IMR-90 (cell line): ENCODE data around the gene RGL1. TPM values are rescaled to one million over a fixed set of nuclear protein-coding genes. Genes with fewer than 3 reads are reported as not detected.

Experiments used
- ATAC-seq: fragments of 200-7000 bp; cut with Tn5 transposase; 2 replicates; pipeline ENCODE4 v1.9.1; 2020; ENCODE audit warnings: low read depth, mild to moderate bottlenecking, moderate library complexity
- BruUV-seq: library from RNA; stranded (reverse); fragments of 400-500 nt; replicated peaks from 2 replicates; lab custom pipeline; 2021; lab: Mats Ljungman, UMichigan
- CTCF ChIA-PET: fragments of 300-600 bp; formaldehyde crosslinking; extraction: SDS; loops from one replicate; lab custom pipeline; 2021; ENCODE audit warnings: antibody characterized with exemption; lab: Yijun Ruan, JAX
- POLR2A ChIA-PET: fragments of 300-600 bp; sonication (Branson Sonifier 250); formaldehyde crosslinking; loops from one replicate; lab custom pipeline; 2022; ENCODE audit warnings: antibody characterized with exemption; ENCODE audit not compliant: unreplicated experiment; lab: Charles Lee
- DNase-seq: peaks from one replicate; pipeline ENCODE4 v3.0.0; 2013
- H2AFZ ChIP-seq: replicated peaks from 2 replicates; pipeline ENCODE3; 2013; ENCODE audit warnings: low read length, mild to moderate bottlenecking; ENCODE audit not compliant: poor library complexity
- H2AK5ac ChIP-seq: 2 replicates; pipeline ENCODE4 v1.6.1; 2013; ENCODE audit warnings: low read depth, low read length, inconsistent platforms
- H2AK9ac ChIP-seq: replicated peaks from 2 replicates; pipeline ENCODE3; 2013; ENCODE audit warnings: mild to moderate bottlenecking, low read depth, low read length, moderate library complexity; ENCODE audit not compliant: poor library complexity
- H2BK120ac ChIP-seq: 2 replicates; pipeline ENCODE4 v1.6.1; 2013; ENCODE audit warnings: low read depth, low read length, inconsistent platforms
- H2BK15ac ChIP-seq: 3 replicates; pipeline ENCODE4 v1.6.1; 2013; ENCODE audit warnings: low read depth, low read length, inconsistent platforms
- H2BK20ac ChIP-seq: 2 replicates; pipeline ENCODE4 v1.6.1; 2013; ENCODE audit warnings: low read depth, mild to moderate bottlenecking, inconsistent platforms, low read length, moderate library complexity
- H2BK5ac ChIP-seq: 2 replicates; pipeline ENCODE4 v1.6.1; 2013; ENCODE audit warnings: mild to moderate bottlenecking, low read depth, low read length, inconsistent platforms; ENCODE audit not compliant: poor library complexity, severe bottlenecking
- H3K14ac ChIP-seq: replicated peaks from 2 replicates; pipeline ENCODE4 v1.6.1; 2013; ENCODE audit warnings: low read depth, low read length, inconsistent platforms
- H3K18ac ChIP-seq: 2 replicates; pipeline ENCODE4 v1.6.1; 2013; ENCODE audit warnings: low read depth, low read length, control low read depth
- H3K23ac ChIP-seq: 2 replicates; pipeline ENCODE4 v1.6.1; 2013; ENCODE audit warnings: low read depth, low read length, inconsistent platforms
- H3K27ac ChIP-seq: 2 replicates; pipeline ENCODE4 v1.5.1; 2013; ENCODE audit warnings: mild to moderate bottlenecking, control low read depth, low read length; ENCODE audit not compliant: insufficient read depth
- H3K27me3 ChIP-seq: 2 replicates; pipeline ENCODE4 v1.6.1; 2013; ENCODE audit warnings: low read length; ENCODE audit not compliant: control insufficient read depth, insufficient read depth
- H3K36me3 ChIP-seq: 2 replicates; pipeline ENCODE4 v1.6.1; 2013; ENCODE audit warnings: low read length, mixed read lengths; ENCODE audit not compliant: control insufficient read depth, insufficient read depth
- H3K4ac ChIP-seq: 2 replicates; pipeline ENCODE4 v1.6.1; 2013; ENCODE audit warnings: low read depth, low read length, inconsistent platforms
- H3K4me1 ChIP-seq: 2 replicates; pipeline ENCODE4 v1.6.1; 2013; ENCODE audit warnings: low read length, mixed read lengths; ENCODE audit not compliant: control insufficient read depth, insufficient read depth
- H3K4me2 ChIP-seq: 2 replicates; pipeline ENCODE4 v1.6.1; 2013; ENCODE audit warnings: low read depth, mild to moderate bottlenecking, control low read depth, low read length, moderate library complexity
- H3K4me3 ChIP-seq: 2 replicates; pipeline ENCODE4 v1.5.1; 2013; ENCODE audit warnings: low read depth, mild to moderate bottlenecking, control low read depth, low read length, moderate library complexity; ENCODE audit not compliant: insufficient read depth
- H3K56ac ChIP-seq: 2 replicates; pipeline ENCODE4 v1.6.1; 2013; ENCODE audit warnings: low read length, inconsistent platforms; ENCODE audit not compliant: insufficient read depth; ENCODE audit errors: extremely low read depth
- H3K79me1 ChIP-seq, 2 experiments: 2 replicates each; pipeline ENCODE4 v1.6.1; 2013; ENCODE audit warnings: low read length in 2 of 2, inconsistent platforms in 1 of 2, low read depth in 1 of 2
- H3K9ac ChIP-seq: 2 replicates; pipeline ENCODE4 v1.6.1; 2013; ENCODE audit warnings: low read depth, low read length, control low read depth
- H3K9me1 ChIP-seq: 2 replicates; pipeline ENCODE4 v1.6.1; 2013; ENCODE audit warnings: low read length, inconsistent platforms; ENCODE audit not compliant: insufficient read depth
- H3K9me3 ChIP-seq: 2 replicates; pipeline ENCODE4 v1.6.1; 2013; ENCODE audit warnings: low read length; ENCODE audit not compliant: control insufficient read depth, insufficient read depth
- H4K20me1 ChIP-seq: 2 replicates; pipeline ENCODE4 v1.6.1; 2013; ENCODE audit warnings: low read length, inconsistent platforms; ENCODE audit not compliant: insufficient read depth
- H4K5ac ChIP-seq: 2 replicates; pipeline ENCODE4 v1.6.1; 2013; ENCODE audit warnings: mild to moderate bottlenecking, low read depth, low read length, control low read depth
- H4K8ac ChIP-seq, 2 experiments: 2 replicates each; pipeline ENCODE4 v1.6.1; 2013; ENCODE audit warnings: low read depth in 2 of 2, low read length in 2 of 2, control low read depth in 1 of 2, inconsistent platforms in 1 of 2
- H4K91ac ChIP-seq: 2 replicates; pipeline ENCODE4 v1.6.1; 2013; ENCODE audit warnings: low read depth, low read length, inconsistent platforms; ENCODE audit not compliant: insufficient read depth
- CEBPB ChIP-seq: IDR thresholded peaks from 2 replicates; pipeline ENCODE4 v1.6.1; 2012; ENCODE audit warnings: low read depth, low read length, improper control_type of control experiment
- CHD1 ChIP-seq: IDR thresholded peaks from 2 replicates; pipeline ENCODE4 v1.6.1; 2012; ENCODE audit warnings: low read depth, low read length, improper control_type of control experiment
- ELK1 ChIP-seq: fragments of 150-350 bp; IDR thresholded peaks from 2 replicates; pipeline ENCODE4 v1.6.1; 2016; ENCODE audit warnings: low read depth, mild to moderate bottlenecking, low read length, moderate library complexity, borderline replicate concordance
- MAZ ChIP-seq: IDR thresholded peaks from 2 replicates; pipeline ENCODE4 v1.6.1; 2012; ENCODE audit warnings: low read depth, mild to moderate bottlenecking, low read length, improper control_type of control experiment, moderate library complexity, borderline replicate concordance
- MXI1 ChIP-seq: IDR thresholded peaks from 2 replicates; pipeline ENCODE4 v1.6.1; 2012; ENCODE audit warnings: low read depth, mild to moderate bottlenecking, low read length, moderate library complexity, borderline replicate concordance
- NFE2L2 ChIP-seq: fragments of 150-350 bp; IDR thresholded peaks from 2 replicates; pipeline ENCODE4 v1.6.1; 2016; ENCODE audit warnings: low read depth, mild to moderate bottlenecking, low read length
- POLR2A ChIP-seq: IDR thresholded peaks from 2 replicates; pipeline ENCODE4 v1.6.1; 2012; ENCODE audit warnings: mild to moderate bottlenecking, low read depth, low read length
- RAD21 ChIP-seq: IDR thresholded peaks from 2 replicates; pipeline ENCODE4 v1.6.1; 2012; ENCODE audit warnings: low read length, improper control_type of control experiment
- RCOR1 ChIP-seq: IDR thresholded peaks from 2 replicates; pipeline ENCODE4 v1.6.1; 2012; ENCODE audit warnings: mild to moderate bottlenecking, low read length, improper control_type of control experiment; ENCODE audit not compliant: insufficient replicate concordance
- SMC3 ChIP-seq: fragments of 150-350 bp; IDR thresholded peaks from 2 replicates; pipeline ENCODE4 v1.6.1; 2016; ENCODE audit warnings: low read depth, mild to moderate bottlenecking, antibody characterized with exemption, low read length, moderate library complexity
- WGBS, 2 experiments: methylation state at CpG; one replicate each; pipeline versions ENCODE4 v1.1.5 to v1.1.7; 2013; ENCODE audit warnings: missing lambda C conversion rate in 2 of 2; ENCODE audit not compliant: insufficient read length in 1 of 2; ENCODE audit errors: extremely low coverage in 2 of 2; 5-methylcytosine and 5-hydroxymethylcytosine counted together
- dilution Hi-C: fragments of 300-500 bp; cut with HindIII; formaldehyde crosslinking; loops from one replicate; pipeline ENCODE4 v1.14.3; 2018; ENCODE audit warnings: low sequenced_read_pairs; ENCODE audit not compliant: unreplicated experiment
- in situ Hi-C: fragments of 300-500 bp; cut with MboI; formaldehyde crosslinking; loops from 3 replicates; pipeline ENCODE4 v1.14.3; 2019; ENCODE audit warnings: low sequenced_read_pairs, inconsistent platforms, mixed read lengths
- intact Hi-C: fragments of 100-400 bp; cut with micrococcal nuclease; formaldehyde crosslinking; loops from 2 replicates; pipeline ENCODE4 v1.10.0; 2022
- polyA plus RNA-seq, 3 experiments: library from polyadenylated mRNA; depleted of rRNA; stranded (reverse); fragments of >200 nt; gene quantifications; 2 replicates each; pipeline ENCODE4 v1.2.3, GENCODE V29; 2012; ENCODE audit warnings: low replicate concordance in 1 of 3
- total RNA-seq: library from RNA; depleted of rRNA; stranded (reverse); fragments of >200 nt; gene quantifications from 2 replicates; pipeline ENCODE4 v1.2.3, GENCODE V29; 2012

The RGL1 gene
- total and polyA plus RNA-seq, 2 of the 4 experiments (the other 2 are of a cell fraction): 4.7 to 7.5 TPM

GRCh38 chr1:183957216-183957830 is 152.4 kb downstream of the RGL1 start:
- Histone ChIP-seq H3K4me2 (no peak overlapping the region), H3K9ac (no peak overlapping the region)

More at GRCh38 chr1:183957216-183957830, 152.4 kb downstream of the RGL1 start:
- 0 out of 2 replicates have a peak overlapping the region, but pooled peaks have one; percentile 70 for H2AK5ac ChIP-seq
- dilution Hi-C loops: no loop called here
- H3K27me3 ChIP-seq: no peaks in the 10 kb centered on the region; the same call in 1 of the 2 replicates
- H3K23ac ChIP-seq: no peak overlapping the region
- peak overlapping the region; percentile 77; the same call in 2 of the 3 replicates for H2BK15ac ChIP-seq
- TF ChIP-seq ELK1 (no peak), MAZ (no peak), CEBPB (no peak), POLR2A (no peak), RAD21 (no peak), NFE2L2 (no peak), RCOR1 (no peak), MXI1 (no peak), SMC3 (no peak), CHD1 (no peak)
- no peaks in the 10 kb centered on the region for H3K9me3 ChIP-seq
- no peak overlapping the region for H2AFZ ChIP-seq
- H4K5ac ChIP-seq: peak overlapping the region; percentile 43; the same call in 1 of the 2 replicates
- peak overlapping the region in 1 of 2 experiments; percentile 57; a peak in 2 of 4 replicates for H4K8ac ChIP-seq
- peaks cover 6% of the 10 kb centered on the region for H3K4me1 ChIP-seq
- no peak overlapping the region for H3K4me3 ChIP-seq
- H3K9me1 ChIP-seq: peaks cover 4% of the 10 kb centered on the region; the same call in 1 of the 2 replicates
- POLR2A ChIA-PET: no interaction called here
- CTCF ChIA-PET: interaction anchor here (0.5 kb wide), 1 partner anchor 58 kb away, joined by 7 read pairs; no protein-coding TSS in a partner anchor
- H3K56ac ChIP-seq: no peak overlapping the region
- H2BK120ac ChIP-seq: peak overlapping the region; percentile 65; the same call in 1 of the 2 replicates
- no TSS peak for BruUV-seq
- H2BK5ac ChIP-seq: peak overlapping the region; percentile 80
- H3K27ac ChIP-seq: no peak overlapping the region
- WGBS, 2 experiments: 86% methylated on average over 1 of the region's 4 CpGs; no CpG with 5 or more reads in 1 of the 2 experiments
- no peak for ATAC-seq
- in situ Hi-C loops: no loop called here
- H4K91ac ChIP-seq: no peak overlapping the region; the same call in 1 of the 2 replicates
- intact Hi-C loops: loop anchor here (10.0 kb wide), 1 partner anchor 267 kb away; no protein-coding TSS in a partner anchor
- H2AK9ac ChIP-seq: no peak overlapping the region
- H3K14ac ChIP-seq: peak overlapping the region; percentile 71
- H4K20me1 ChIP-seq: no peaks in the 10 kb centered on the region
- peak overlapping the region; percentile 73; the same call in 1 of the 2 replicates for H2BK20ac ChIP-seq
- no peak for DNase-seq
- H3K36me3 ChIP-seq: no peaks in the 10 kb centered on the region
- peak overlapping the region; percentile 44; the same call in 1 of the 2 replicates for H3K4ac ChIP-seq
- H3K79me1 ChIP-seq: no peaks in the 10 kb centered on the region
- H3K18ac ChIP-seq: peak overlapping the region; percentile 54; the same call in 1 of the 2 replicates
